Mononuclear cell (primary cell): Measurements from ENCODE around the gene CXCL13. TPM values are rescaled to one million over a fixed set of nuclear protein-coding genes. Genes with fewer than 3 reads are reported as not detected.
"Not testable (repeated sequence)": the region's sequence is repeated elsewhere in the genome, so short reads cannot be mapped to it uniquely, and the experiment has no call there.

Source experiments
- H3K27me3 ChIP-seq: 2 replicates; pipeline ENCODE4 v1.6.0; 2011; ENCODE audit warnings: low read length, control low read depth; ENCODE audit not compliant: insufficient read depth
- H3K4me1 ChIP-seq: 2 replicates; pipeline ENCODE4 v1.5.1; 2011; ENCODE audit warnings: mild to moderate bottlenecking, low read length, control low read depth; ENCODE audit not compliant: insufficient read depth
- H3K4me3 ChIP-seq: 2 replicates; pipeline ENCODE4 v1.5.1; 2011; ENCODE audit warnings: mild to moderate bottlenecking, low read length, moderate library complexity
- H3K9me3 ChIP-seq: 2 replicates; pipeline ENCODE4 v1.5.1; 2011; ENCODE audit warnings: low read depth, mild to moderate bottlenecking, control low read depth, low read length
- total RNA-seq: library from RNA; depleted of rRNA; stranded (reverse); fragments of >200 nt; gene quantifications from one replicate; pipeline ENCODE4 v1.2.3, GENCODE V29; 2012

CXCL13 gene
- total RNA-seq, 1 donor, result not detected

DNA sequence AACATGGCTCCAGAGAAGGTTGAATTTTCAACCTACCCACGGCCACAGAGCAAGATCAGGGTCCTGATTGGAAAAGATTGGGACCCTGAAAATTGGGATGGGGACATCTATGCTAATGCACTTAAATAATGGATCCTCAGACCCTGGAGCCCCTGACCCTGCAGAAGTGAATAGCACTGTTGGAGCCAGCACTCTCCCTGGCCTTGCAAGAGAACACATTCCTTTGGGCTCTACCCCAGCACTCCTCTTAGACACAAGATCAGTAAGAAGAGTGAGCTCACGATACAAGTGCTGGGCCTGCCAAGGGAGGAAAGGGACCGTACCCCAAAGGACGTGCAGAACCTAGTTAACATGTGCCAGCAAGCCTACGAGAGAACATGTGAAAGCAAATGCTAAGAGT, 19.9 kb downstream of the CXCL13 start:
- no peaks in the 10 kb centered on the region for H3K4me1 ChIP-seq
- no peaks in the 10 kb centered on the region for H3K9me3 ChIP-seq
- no peak overlapping the region for H3K4me3 ChIP-seq
- no peaks in the 10 kb centered on the region for H3K27me3 ChIP-seq

DNA sequence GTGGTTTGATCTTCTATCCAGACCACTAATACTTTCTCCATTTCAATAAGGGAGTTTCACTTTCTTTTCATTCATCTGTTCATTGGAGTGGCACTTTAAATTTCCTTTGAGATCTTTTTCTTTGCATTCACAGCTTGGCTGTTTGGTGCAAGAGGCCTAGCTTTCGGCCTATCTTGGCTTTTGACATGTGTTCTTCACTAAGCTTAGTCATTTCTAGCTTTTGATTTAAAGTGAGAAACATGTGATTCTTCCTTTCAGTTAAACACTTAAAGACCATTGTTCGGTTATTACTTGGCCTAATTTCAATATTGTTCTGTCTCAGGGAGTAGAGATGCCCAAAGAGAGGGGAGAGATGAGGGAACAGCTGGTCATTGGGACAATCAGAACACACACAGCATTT, 24.3 kb downstream of the CXCL13 start:
- Histone ChIP-seq H3K4me1 (no peaks in the 10 kb centered on the region), H3K9me3 (no peaks in the 10 kb centered on the region), H3K27me3 (no peaks in the 10 kb centered on the region), H3K4me3 (no peak overlapping the region)

DNA sequence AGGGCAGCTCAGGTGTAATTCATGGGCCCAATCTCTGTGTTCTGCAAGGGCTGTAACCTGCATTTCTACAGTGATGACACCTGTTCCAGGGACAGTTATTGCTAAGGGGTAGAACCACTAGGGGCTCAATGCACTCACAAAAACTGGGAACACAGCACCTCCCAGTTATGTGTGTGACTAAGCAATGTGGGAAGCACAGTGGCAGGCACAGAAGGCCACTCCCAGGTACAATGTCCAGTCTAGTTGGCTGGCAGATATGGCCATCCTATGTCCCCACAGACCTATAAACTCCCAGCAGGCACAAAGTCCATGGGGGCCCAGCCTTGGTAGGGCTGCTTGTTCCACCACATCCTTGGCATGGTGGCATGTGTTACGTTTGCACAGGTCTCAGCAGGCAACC, 25.7 kb downstream of the CXCL13 start:
- Histone ChIP-seq H3K9me3 (no peaks in the 10 kb centered on the region), H3K4me3 (no peak overlapping the region), H3K4me1 (no peaks in the 10 kb centered on the region), H3K27me3 (no peaks in the 10 kb centered on the region)

DNA sequence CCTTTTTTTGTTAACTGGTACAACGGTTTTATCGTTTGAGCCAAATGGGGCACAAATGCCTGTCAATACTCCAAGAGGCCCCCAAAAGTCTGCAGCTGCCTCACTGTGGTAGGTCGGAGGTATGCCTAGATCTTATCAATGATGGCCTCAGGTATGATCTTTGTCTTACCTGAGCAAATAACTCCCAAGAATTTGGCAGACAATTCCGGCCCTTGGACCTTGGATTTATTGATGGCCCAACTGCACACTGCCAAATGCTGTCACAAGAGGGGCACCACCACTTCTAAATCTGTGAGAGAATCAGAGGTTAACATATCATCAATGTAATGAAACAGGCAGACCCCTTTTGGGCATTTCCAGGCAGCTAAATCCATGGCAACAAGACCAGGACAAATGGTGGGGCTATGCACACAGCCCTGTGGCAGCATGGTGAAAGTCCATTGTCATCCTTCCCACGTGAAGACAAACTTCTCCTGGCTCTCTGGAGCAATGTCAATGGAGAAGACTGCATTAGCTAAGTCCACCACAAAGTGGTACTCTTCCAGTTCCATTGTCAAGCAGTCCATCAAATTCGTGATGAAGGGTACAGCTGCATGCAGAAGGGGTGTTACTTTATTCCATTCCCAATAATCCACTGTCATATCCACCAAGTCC, 28.6 kb downstream of the CXCL13 start:
- H3K9me3 ChIP-seq, result no peaks in the 10 kb centered on the region
- no peaks in the 10 kb centered on the region for H3K27me3 ChIP-seq
- no peaks in the 10 kb centered on the region for H3K4me1 ChIP-seq
- no peak overlapping the region for H3K4me3 ChIP-seq

DNA sequence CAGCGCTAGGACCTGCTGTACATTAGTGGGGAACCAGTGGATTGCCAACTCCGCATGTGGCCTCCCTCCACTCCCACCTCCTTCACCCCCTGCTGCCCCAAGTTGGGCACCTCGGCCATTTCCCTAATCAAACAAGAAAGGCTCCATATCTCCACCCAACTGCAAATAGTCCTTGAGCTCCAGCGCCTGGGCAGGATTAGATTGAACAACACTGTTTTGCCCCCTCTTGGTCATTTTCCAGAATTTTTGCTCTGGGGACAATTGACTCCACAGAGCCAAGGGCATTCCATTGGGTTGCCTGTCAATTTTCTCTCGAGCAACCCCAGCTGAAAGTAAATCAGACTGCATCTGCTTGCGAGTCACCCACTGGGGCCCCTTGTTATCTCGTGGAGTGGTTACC, 29.6 kb downstream of the CXCL13 start:
- no peak overlapping the region for H3K4me3 ChIP-seq

DNA sequence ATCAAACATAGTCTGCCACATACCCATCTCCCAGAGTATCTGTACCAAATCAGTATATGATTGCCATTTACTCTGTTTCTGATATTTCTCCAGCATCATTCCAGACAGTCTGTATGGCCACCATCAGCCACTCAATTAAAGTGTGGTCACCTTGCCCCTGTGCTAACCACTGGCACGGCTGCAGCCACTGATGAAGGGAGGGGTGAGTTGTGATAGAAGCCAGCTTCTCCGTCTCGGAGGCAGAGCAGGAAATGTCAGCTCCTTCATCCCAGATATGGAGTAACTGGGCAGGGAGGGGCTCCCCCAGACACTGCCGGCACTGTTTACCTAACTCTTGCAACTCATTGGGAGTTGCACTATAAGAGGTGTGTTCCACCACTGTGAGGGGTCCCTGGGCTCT, 30.3 kb downstream of the CXCL13 start:
- no peak overlapping the region for H3K4me3 ChIP-seq
- H3K27me3 ChIP-seq, result no peaks in the 10 kb centered on the region
- no peaks in the 10 kb centered on the region for H3K4me1 ChIP-seq
- no peaks in the 10 kb centered on the region for H3K9me3 ChIP-seq

More for the DNA sequence above, 29.6 kb downstream of the CXCL13 start:
- Histone ChIP-seq H3K27me3 (no peaks in the 10 kb centered on the region), H3K9me3 (no peaks in the 10 kb centered on the region), H3K4me1 (no peaks in the 10 kb centered on the region)

DNA sequence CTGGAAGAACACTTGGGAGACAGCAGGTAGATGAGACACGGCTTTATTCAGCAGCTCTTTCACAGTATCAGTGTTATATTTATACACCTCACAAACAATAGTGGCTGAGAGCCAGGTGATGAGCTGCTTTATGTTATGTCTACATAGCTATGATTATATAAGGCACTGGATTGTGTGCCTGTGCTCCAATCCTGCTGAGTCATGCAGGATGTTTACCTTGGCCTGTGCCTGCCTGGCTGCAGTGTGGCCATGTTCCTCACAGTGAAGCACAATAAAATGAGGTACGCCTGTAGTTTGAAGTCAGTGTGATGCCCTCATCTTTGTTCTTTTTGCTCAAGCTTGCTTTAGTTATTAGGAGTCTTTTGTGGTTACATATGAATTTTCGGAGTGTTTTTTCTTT, 31.3 kb downstream of the CXCL13 start:
- H3K27me3 ChIP-seq, result no peaks in the 10 kb centered on the region
- no peaks in the 10 kb centered on the region for H3K9me3 ChIP-seq
- H3K4me3 ChIP-seq, result no peak overlapping the region
- no peaks in the 10 kb centered on the region for H3K4me1 ChIP-seq

DNA sequence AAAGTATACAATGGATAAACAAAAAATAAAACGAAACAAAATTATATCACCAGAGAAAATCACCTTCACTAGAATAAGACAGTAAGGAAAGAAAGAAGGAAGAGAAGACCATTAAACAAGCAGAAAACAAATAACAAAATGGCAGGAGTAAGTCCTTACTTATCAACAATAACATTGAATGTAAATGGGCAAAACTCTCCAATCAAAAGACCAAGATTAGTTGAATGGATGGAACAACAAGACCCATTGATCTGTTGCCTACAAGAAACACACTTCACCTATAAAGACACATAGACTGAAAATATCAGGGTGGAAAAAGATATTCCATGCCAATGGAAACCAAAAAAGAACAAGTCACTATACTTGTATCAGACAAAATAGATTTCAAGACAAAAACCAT, 38.4 kb downstream of the CXCL13 start:
- not testable (repeated sequence) for H3K4me3 ChIP-seq, H3K27me3 ChIP-seq, H3K4me1 ChIP-seq
- H3K9me3 ChIP-seq, result peaks cover 24% of the 10 kb centered on the region

DNA sequence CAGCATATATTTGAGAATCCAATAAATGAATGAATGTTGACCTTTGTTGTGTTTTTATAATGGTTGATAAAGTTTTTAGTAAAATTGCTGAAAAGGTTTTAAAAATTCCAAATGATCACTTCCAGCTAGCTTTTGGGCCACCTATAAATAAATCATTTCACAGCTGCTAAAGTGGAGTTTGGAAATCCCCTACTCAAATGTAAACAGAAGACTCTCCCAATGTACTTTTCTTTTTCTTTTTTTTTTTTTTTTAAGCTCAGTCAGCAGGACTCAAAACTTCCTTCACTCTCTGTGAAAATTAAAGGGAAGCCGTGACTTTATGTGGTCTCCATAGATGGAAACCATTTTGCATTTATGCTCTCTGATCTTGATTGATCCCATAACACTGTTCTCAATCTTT, 45.2 kb downstream of the CXCL13 start:
- Histone ChIP-seq H3K4me1 (no peaks in the 10 kb centered on the region), H3K9me3 (peaks cover under 1% of the 10 kb centered on the region), H3K27me3 (no peaks in the 10 kb centered on the region), H3K4me3 (no peak overlapping the region)

DNA sequence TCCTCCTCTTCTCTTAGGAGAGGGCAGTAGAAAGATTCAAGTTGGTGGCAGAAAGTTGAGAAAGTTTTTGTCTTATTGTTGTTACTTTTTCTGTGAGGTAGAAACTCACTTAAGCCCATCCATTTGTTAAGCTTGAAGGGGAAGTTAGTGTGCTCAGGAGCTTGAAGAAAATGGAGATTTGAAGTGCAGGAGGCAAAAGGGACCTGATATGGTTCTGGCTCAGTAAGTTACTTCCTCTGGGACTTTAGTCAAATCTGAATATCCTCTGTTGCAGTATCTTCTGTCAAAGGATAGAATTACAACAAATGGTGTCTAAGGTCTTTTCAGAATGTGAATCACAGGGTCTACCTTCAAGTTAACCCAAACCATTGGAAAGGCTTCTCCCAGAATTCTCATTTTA, 46.2 kb downstream of the CXCL13 start:
- H3K4me1 ChIP-seq, result no peaks in the 10 kb centered on the region
- H3K4me3 ChIP-seq, result no peak overlapping the region
- H3K27me3 ChIP-seq, result no peaks in the 10 kb centered on the region

DNA sequence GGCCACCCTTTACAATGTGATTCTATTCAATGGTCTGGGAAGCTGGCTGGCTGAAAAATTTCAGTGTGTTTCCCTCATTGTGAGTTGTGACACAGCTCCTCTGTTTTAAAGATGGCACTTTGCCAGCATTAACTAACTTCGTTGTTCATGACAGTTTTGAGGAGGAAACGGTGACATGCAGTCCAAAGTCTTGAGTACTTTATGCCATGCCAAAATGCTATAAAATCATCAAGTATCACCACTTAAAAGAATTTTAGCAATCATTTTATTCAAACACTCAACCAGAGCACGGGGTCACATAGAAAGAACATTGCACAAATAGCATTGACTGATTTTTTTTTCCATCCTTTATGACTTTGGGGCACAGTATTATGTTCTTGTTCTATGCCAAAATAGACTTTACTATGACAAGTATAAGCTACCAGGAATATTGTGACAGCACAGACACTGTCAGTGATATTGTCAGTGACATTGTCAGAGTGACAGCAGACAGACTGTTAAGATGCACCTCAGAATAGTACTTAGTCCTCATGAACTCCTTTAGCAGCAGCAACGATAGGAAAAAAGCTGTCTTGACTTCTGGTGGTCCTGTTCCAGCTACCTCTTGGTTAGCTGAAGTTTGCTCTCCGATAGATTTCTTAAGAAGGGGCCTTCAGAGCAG, 46.7 kb downstream of the CXCL13 start:
- Histone ChIP-seq H3K4me3 (no peak overlapping the region), H3K9me3 (no peaks in the 10 kb centered on the region), H3K27me3 (no peaks in the 10 kb centered on the region), H3K4me1 (no peaks in the 10 kb centered on the region)

More for the DNA sequence above, 46.2 kb downstream of the CXCL13 start:
- H3K9me3 ChIP-seq, result no peaks in the 10 kb centered on the region

DNA sequence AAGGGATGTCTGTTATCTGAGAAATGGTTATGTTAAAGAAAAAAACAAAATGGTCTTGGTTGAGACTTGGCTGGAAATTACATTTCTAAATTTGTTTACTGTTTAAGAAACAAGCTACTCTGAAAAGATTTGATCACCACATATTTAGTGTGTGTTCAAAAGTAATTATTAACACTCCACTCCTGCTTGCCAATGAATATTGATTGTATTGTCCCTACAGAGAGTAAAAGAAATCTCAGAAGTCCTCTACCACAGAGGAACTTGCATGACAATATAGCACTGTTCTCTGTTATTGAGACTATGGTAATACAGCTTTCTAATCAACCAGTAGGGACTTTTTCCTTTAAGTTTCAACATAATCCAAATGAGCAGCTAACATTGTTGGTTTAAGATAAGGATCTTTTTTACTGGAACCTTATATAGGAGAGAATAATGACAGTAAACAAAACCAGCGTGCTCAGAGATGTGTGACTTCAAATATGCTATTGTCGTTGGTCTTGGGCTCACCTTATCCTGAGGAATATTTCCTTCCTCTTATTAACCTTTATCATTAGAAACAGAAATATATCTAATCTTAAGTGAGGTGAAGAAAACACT, 47.6 kb downstream of the CXCL13 start:
- H3K9me3 ChIP-seq, result no peaks in the 10 kb centered on the region
- H3K4me1 ChIP-seq, result no peaks in the 10 kb centered on the region
- no peaks in the 10 kb centered on the region for H3K27me3 ChIP-seq
- H3K4me3 ChIP-seq, result no peak overlapping the region

DNA sequence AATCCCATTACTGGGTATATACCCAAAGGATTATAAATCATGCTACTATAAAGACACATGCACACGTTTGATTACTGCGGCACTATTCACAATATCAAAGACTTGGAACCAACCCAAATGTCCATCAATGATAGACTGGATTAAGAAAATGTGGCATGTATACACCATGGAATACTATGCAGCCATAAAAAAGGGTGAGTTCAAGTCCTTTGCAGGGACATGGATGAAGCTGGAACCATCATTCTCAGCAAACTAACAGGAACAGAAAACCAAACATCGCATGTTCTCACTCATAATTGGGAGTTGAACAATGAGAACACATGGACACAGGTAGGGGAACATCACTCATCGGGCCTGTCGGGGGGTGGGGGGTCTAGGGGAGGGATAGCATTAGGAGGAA, 54.7 kb downstream of the CXCL13 start:
- not testable (repeated sequence) for H3K27me3 ChIP-seq, H3K9me3 ChIP-seq, H3K4me1 ChIP-seq, H3K4me3 ChIP-seq
